GM12874 (cell line): ENCODE data around the gene RNF157.

Experiments used
- TF ChIP-seq, protein P1 (sequence below): IDR thresholded peaks from 2 replicates; pipeline ENCODE4 v1.5.1; 2011; ENCODE audit warnings: low read depth, mild to moderate bottlenecking, control low read depth, low read length, moderate library complexity; ENCODE audit not compliant: insufficient read depth

The RNF157 gene

DNA sequence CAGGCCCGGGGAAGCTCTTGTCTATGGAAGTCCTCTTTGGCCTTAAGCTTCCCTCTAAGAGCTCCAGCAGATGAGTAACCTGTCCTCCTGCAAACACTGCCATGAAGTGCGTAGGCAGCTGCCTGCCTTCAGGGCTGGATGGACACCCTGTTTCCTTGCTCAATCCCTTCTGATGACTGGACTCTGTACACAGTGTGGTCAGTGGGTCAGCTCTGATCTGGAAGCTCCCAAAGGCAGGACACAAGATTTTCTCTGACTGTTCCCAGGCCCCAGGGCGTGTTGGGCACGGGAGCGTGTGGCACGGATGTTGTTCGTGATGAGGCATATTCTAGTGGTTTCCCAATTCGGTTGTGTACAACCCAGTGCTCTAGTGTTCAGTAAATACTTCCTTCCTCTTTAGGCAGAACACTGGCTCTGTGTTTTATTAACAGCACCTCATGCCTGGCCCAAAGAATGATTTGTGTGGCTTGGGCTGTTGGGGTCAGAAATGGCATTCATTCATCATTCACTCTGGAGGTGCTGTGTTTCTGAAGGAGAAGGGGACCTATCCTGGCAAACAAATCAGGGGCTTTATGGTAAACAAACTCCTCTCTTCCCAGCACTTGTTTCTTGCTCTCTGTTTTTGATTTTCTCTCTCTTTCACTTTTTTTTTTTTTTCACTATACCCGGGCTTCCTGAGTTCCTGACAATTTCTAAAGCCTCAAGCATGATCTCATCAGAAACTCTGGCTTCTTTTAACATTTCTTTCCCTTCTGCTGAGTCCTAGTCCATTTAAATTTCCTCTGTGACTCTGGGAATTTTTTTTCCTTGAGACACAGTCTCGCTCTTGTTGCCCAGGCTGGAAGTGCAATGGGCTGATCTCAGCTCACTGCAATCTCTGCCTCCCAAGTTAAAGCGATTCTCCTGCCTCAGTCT lies 12.0 kb upstream of the RNF157 start:
- TF ChIP-seq, protein P1, sequence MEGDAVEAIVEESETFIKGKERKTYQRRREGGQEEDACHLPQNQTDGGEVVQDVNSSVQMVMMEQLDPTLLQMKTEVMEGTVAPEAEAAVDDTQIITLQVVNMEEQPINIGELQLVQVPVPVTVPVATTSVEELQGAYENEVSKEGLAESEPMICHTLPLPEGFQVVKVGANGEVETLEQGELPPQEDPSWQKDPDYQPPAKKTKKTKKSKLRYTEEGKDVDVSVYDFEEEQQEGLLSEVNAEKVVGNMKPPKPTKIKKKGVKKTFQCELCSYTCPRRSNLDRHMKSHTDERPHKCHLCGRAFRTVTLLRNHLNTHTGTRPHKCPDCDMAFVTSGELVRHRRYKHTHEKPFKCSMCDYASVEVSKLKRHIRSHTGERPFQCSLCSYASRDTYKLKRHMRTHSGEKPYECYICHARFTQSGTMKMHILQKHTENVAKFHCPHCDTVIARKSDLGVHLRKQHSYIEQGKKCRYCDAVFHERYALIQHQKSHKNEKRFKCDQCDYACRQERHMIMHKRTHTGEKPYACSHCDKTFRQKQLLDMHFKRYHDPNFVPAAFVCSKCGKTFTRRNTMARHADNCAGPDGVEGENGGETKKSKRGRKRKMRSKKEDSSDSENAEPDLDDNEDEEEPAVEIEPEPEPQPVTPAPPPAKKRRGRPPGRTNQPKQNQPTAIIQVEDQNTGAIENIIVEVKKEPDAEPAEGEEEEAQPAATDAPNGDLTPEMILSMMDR, result no peak

DNA sequence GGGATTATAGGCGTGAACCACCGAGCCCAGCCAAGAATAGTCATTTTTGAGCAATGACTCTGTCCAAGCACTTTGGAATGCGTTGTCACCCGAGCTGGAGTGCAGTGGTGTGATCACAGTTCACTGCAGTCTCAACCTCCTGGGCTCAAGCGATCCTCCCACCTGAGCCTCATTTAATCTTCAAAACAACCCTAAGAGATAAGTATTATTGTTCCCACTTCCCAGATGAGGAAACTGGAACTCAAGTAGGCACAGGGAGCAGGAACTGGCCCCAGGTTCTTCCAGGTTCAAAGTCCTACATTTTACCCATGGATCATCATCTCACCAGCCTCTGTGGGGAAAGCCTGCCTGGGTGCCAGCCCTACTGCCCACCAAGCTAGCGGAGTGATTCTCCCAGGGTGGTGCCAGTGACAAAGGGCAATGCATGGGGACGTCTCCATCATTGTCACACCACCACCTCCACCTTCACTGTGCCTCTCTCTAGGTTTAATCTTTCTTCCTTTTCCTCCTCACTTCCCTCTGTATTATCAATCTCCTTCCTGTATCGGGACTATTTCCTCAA lies 11.3 kb upstream of the RNF157 start:
- TF ChIP-seq, protein P1, result no peak

DNA sequence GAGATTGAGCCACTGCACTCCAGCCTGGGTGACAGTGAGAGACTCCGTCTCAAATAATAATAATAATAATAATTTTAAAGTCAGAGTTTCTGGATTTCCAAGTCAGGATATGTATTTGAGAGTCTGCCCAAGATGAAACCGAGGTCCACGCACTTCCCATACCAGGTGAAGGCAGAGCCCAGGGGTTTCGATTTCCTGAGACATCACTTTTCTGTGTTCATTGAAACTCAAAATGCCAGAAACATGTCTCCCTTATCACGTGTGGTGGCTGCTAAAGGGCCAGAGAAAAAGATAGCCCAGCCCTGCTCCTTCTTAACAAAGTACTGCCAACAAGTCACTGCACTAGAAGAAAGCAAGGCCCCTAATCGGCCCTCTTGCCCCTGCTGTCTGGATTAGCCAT lies 9.8 kb upstream of the RNF157 start:
- TF ChIP-seq, protein P1, result no peak

DNA sequence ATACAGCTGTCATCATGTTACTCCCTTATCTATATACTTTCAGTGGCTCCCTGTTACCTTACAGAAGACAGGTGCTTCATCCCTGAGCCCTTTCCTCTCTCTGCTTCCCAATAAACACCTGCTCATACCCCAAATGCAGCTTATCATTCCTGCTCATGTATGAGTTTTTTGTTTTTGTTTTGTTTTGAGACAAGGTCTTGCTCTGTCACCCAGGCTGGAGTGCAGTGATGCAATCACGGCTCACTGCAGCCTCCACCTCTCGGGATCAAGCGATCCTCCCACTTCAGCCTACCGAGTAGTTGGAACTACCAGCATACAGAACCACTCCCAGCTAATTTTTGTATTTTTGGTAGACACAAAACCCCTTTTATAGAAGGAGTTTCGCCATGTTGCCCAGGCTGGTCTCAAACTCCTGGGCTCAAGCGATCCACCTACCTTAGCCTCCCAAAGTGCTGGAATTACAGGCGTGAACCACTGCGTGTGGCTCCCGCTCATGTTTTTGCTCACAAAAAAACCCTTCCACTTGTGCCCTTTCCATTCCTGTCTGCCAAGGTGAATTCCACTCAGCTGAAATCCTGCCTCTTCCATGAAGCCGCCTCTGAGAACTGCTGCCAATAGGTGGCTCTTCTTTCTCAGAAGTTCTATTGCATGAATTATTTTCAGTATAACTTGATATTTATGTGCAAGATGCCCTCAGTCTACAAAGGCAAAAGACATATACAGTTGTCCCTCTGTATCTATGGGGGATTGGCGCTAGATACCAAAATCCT lies 7.9 kb upstream of the RNF157 start:
- TF ChIP-seq, protein P1, result no peak

DNA sequence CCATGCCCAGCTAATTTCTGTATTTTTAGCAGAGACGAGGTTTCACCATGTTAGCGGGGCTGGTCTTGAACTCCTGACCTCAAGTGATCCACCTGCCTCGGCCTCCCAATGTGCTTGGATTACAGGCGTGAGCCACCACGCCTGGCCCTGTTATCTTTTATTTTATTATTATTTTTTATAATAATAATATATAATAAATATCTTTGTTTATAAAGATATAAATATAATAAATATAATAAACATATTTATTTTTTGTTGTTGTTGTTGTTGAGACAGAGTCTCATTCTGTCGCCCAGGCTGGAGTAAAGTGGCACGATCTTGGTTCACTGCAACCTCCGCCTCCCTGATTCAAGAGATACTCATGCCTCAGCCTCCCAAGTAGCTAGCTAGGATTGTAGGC lies 7.0 kb upstream of the RNF157 start:
- TF ChIP-seq, protein P1, result no peak

DNA sequence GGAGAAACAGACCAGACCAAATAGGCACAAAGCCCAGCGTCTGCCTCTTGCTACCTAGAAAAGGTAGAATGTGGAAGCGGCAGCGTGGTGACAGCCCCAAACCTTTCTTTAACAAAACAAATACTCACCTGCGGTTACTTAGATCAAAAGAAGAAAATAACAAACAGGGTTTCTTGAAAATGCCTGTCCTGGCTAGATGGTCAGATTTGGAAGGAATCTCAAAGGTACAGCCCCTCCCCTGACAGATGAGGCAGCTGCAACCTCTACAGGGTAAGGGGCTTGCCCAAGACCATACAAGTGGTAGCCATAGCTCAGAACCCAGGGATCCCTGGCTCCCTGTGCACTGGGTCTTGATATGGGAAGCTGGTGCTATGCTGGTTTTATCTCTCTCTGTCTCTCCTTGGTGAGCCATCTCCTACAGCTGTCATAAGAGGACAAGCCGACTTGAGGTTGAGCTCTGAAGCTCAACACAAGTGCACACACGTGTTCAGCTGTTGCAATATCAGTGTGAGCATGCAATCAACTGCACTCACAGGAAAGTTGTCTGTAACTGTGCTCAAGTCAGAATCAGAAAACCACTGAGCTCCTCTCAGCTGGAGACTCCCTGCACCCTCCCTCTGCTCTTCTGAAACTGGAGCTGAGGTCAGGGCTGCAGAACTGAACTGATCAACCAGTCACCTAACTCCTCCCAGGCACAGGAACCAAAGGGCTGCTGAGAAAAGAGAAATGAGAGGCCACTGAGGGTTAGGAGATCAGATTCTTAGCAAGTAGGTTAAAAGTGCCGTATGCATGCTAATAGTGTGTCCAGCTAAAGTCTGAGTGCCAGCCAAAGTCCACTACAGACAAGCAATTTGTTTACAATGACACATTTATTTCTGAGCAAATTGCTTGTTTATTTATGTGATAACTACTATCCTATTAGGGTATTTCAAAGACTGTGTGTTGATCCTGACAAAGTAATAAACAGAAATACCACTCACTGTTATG lies 6.1 kb upstream of the RNF157 start:
- TF ChIP-seq, protein P1, result no peak
